A673 (cell line): ENCODE data around the gene KCTD7. TPM values are rescaled to one million over a fixed set of nuclear protein-coding genes. Genes with fewer than 3 reads are reported as not detected.
"Not testable (repeated sequence)": the region's sequence is repeated elsewhere in the genome, so short reads cannot be mapped to it uniquely, and the experiment has no call there.

Experiments
- Bru-seq: library from RNA; stranded (reverse); fragments of 400-500 nt; gene quantifications from one replicate; lab custom pipeline; 2021; lab: Mats Ljungman, UMichigan
- BruChase-seq, 2 experiments: library from RNA; stranded (reverse); fragments of 400-500 nt; gene quantifications; one replicate each; lab custom pipeline; 2021; lab: Mats Ljungman, UMichigan
- BruUV-seq: library from RNA; stranded (reverse); fragments of 400-500 nt; replicated peaks from 2 replicates; lab custom pipeline; 2021; lab: Mats Ljungman, UMichigan
- CTCF ChIA-PET: fragments of 300-600 bp; sonication (Branson Sonifier 250); formaldehyde crosslinking; loops from one replicate; lab custom pipeline; 2022; ENCODE audit warnings: antibody characterized with exemption; lab: Charles Lee
- POLR2A ChIA-PET: fragments of 300-600 bp; sonication (Branson Sonifier 250); formaldehyde crosslinking; loops from one replicate; lab custom pipeline; 2022; ENCODE audit warnings: antibody characterized with exemption; ENCODE audit not compliant: low non-redundant PET; lab: Charles Lee
- DNase-seq: peaks from one replicate; pipeline ENCODE4 v3.0.0-alpha.2; 2015; ENCODE audit warnings: low spot score
- H3K27ac ChIP-seq: fragments of 200-600 bp; sonication (generic); 2 replicates; pipeline ENCODE4 v1.5.1; 2016; ENCODE audit warnings: mixed run types, low read depth, mild to moderate bottlenecking, mixed read lengths, antibody characterized with exemption, low read length; ENCODE audit not compliant: poor library complexity, severe bottlenecking
- H3K27me3 ChIP-seq: fragments of 200-600 bp; sonication (generic); replicated peaks from 2 replicates; pipeline ENCODE4 v1.6.1; 2017; ENCODE audit warnings: mixed run types, low read depth, mild to moderate bottlenecking, mixed read lengths, antibody characterized with exemption, low read length; ENCODE audit not compliant: insufficient read depth, poor library complexity
- H3K36me3 ChIP-seq: fragments of 200-600 bp; sonication (generic); 2 replicates; pipeline ENCODE4 v1.6.1; 2016; ENCODE audit warnings: mixed run types, mild to moderate bottlenecking, mixed read lengths, antibody characterized with exemption, low read length; ENCODE audit not compliant: insufficient read depth, poor library complexity, severe bottlenecking
- H3K4me1 ChIP-seq: fragments of 200-600 bp; sonication (generic); 2 replicates; pipeline ENCODE4 v1.6.1; 2017; ENCODE audit warnings: mixed run types, mild to moderate bottlenecking, mixed read lengths, antibody characterized with exemption, low read length; ENCODE audit not compliant: insufficient read depth, poor library complexity, severe bottlenecking
- H3K4me3 ChIP-seq: fragments of 200-600 bp; sonication (generic); 2 replicates; pipeline ENCODE4 v1.5.1; 2016; ENCODE audit warnings: low read depth, mixed run types, mild to moderate bottlenecking, mixed read lengths, low read length; ENCODE audit not compliant: poor library complexity, severe bottlenecking
- H3K9me3 ChIP-seq: fragments of 200-600 bp; sonication (generic); 2 replicates; pipeline ENCODE4 v1.6.1; 2016; ENCODE audit warnings: mixed run types, low read depth, mild to moderate bottlenecking, mixed read lengths, antibody characterized with exemption, low read length; ENCODE audit not compliant: poor library complexity, severe bottlenecking
- EZH2 ChIP-seq: fragments of 200-600 bp; sonication (generic); IDR thresholded peaks from 2 replicates; pipeline ENCODE4 v1.6.1; 2017; ENCODE audit warnings: borderline replicate concordance, low read depth, mild to moderate bottlenecking, mixed read lengths, antibody characterized with exemption, low read length; ENCODE audit not compliant: poor library complexity, severe bottlenecking
- intact Hi-C: fragments of 100-400 bp; cut with micrococcal nuclease; formaldehyde crosslinking; loops from one replicate; pipeline ENCODE4 v1.10.0; 2022; ENCODE audit not compliant: unreplicated experiment
- long read RNA-seq: library from polyadenylated mRNA; stranded (forward); transcript quantifications from one replicate; pipeline ENCODE4 v2.0.0, GENCODE V29; 2022
- total RNA-seq: library from RNA; stranded (reverse); gene quantifications from 2 replicates; pipeline ENCODE4 v1.2.3, GENCODE V29; 2021
- TF ChIP-seq, protein P1 (sequence below): fragments of 300-800, 200-600 bp; sonication (generic); conservative IDR thresholded peaks from 2 replicates; pipeline ENCODE4 v1.5.1; 2017; ENCODE audit warnings: low read depth, mild to moderate bottlenecking, antibody characterized with exemption, low read length, moderate library complexity, mixed read lengths

Gene KCTD7
- total RNA-seq (10.6 and 13.8 TPM in 2 replicates), Bru-seq, nascent RNA (percentile 70 among the genes with signal in this experiment), BruChase-seq, experiment 1, labeled RNA remaining after a 2-hour chase (percentile 93 among the genes with signal in this experiment), BruChase-seq, experiment 2, labeled RNA remaining after a 6-hour chase (percentile 87 among the genes with signal in this experiment)
- long read RNA-seq, full-length matches to known transcripts, result 2 of 9 reads
- long read RNA-seq, partial matches to known transcripts, result 7 of 9 reads
- long read RNA-seq, other reads (novel, unspliced or antisense), result 0 of 9 reads

DNA sequence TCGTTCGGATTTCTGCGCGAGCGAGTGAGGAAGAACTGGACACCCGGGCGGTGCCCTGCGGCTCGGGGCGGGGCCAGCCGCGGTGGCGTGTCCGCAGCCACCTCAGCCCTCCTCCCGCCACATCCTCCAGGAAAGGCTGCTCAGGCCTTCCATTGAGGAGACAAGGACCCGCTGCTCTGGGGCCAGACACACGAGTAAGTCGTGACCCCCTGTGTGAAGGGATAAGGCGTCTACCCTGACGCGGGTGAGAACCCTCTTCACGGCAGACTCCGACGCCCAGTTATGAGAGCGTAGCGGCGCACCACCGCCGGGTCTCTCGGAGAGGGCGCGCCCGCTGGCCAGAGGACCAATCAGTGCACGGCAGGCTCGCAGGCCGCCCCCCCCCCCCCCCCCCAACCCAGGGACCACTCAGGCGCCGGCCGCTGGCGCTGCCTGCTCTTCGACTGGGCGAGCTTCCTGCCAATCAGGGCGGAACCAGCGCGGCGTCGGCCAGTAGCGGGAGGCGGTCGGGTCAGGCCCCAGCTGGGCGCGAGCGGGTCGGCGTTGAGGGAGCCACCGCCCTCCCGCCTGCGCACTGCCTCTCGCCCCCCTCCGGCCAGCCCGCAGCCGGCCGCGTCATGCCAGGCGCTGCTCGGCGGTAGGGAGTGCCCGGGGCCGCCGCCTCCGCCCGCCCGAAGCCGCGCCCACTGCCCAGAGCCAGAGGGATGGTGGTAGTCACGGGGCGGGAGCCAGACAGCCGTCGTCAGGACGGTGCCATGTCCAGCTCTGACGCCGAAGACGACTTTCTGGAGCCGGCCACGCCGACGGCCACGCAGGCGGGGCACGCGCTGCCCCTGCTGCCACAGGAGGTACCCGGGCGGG is at the start of gene KCTD7:
Gene KCTD7 (plus strand): TSS at position 521 of the 861 bp plus-strand sequence. CDS start 184 bp downstream, at position 705.
- H3K27me3 ChIP-seq, result no peaks in the 10 kb centered on the region
- POLR2A ChIA-PET, result interaction anchor here (0.6 to 0.7 kb wide), 2 partner anchors 39 to 321 kb away, joined by 5 to 8 read pairs; no protein-coding TSS in a partner anchor
- H3K4me1 ChIP-seq, result peaks cover 8% of the 10 kb centered on the region
- no peaks in the 10 kb centered on the region for H3K36me3 ChIP-seq
- peak within 1 kb of the TSS; percentile 80 for H3K27ac ChIP-seq
- peak; percentile 97 for DNase-seq
- CTCF ChIA-PET, result no interaction called here
- no peak for TF ChIP-seq EZH2
- TF ChIP-seq, protein P1, sequence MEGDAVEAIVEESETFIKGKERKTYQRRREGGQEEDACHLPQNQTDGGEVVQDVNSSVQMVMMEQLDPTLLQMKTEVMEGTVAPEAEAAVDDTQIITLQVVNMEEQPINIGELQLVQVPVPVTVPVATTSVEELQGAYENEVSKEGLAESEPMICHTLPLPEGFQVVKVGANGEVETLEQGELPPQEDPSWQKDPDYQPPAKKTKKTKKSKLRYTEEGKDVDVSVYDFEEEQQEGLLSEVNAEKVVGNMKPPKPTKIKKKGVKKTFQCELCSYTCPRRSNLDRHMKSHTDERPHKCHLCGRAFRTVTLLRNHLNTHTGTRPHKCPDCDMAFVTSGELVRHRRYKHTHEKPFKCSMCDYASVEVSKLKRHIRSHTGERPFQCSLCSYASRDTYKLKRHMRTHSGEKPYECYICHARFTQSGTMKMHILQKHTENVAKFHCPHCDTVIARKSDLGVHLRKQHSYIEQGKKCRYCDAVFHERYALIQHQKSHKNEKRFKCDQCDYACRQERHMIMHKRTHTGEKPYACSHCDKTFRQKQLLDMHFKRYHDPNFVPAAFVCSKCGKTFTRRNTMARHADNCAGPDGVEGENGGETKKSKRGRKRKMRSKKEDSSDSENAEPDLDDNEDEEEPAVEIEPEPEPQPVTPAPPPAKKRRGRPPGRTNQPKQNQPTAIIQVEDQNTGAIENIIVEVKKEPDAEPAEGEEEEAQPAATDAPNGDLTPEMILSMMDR, result no peak
- no TSS peak for BruUV-seq
- intact Hi-C loops, result no loop called here
- H3K9me3 ChIP-seq, result no peaks in the 10 kb centered on the region
- peak within 1 kb of the TSS; percentile 85 for H3K4me3 ChIP-seq

GRCh38 chr7:66580380-66580779 is 48.3 kb upstream of the KCTD7 start:
- H3K4me1 ChIP-seq, H3K9me3 ChIP-seq, H3K4me3 ChIP-seq, H3K27me3 ChIP-seq, DNase-seq, H3K27ac ChIP-seq, CTCF ChIA-PET, BruUV-seq, intact Hi-C loops: not testable (repeated sequence)
- POLR2A ChIA-PET, result interaction anchor here (0.6 kb wide), 1 partner anchor 293 kb away, joined by 3 read pairs; no protein-coding TSS in a partner anchor
- H3K36me3 ChIP-seq, result peaks cover 12% of the 10 kb centered on the region

- intact Hi-C loops, H3K27ac ChIP-seq, POLR2A ChIA-PET, H3K9me3 ChIP-seq, H3K4me1 ChIP-seq, H3K36me3 ChIP-seq, H3K4me3 ChIP-seq, DNase-seq, BruUV-seq, CTCF ChIA-PET, H3K27me3 ChIP-seq: not testable (repeated sequence)
These were observed 45.7 kb upstream of the KCTD7 start for GRCh38 chr7:66582816-66583489.
